ENCODE results near the gene SFT2D3.

DNA sequence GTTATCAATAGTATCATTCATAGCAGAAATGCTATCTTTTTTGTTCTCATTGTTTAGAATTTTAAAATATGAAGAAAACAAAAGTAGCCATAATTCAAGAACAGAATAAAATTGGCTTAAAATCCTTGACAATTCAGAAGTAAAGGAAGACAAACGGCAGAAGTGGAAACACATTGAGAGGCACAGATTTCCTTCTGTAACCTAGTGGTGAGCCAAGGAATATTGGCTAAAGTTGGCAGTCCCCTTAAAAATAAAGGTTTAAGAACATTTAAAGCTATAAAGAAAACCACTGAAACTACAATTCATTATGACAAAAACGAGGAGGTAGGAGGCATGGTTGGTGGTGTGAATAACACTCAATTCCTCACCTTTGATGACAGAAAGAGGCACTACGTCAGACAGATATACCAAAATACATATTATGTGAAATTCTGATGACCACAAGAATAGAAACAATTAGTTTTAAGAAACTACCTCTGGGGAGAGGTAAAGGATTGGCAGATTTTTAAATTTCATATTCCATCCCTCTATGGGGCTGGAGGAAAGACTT is 42.3 kb downstream of the SFT2D3 start:
- TF ChIP-seq, protein P1, sequence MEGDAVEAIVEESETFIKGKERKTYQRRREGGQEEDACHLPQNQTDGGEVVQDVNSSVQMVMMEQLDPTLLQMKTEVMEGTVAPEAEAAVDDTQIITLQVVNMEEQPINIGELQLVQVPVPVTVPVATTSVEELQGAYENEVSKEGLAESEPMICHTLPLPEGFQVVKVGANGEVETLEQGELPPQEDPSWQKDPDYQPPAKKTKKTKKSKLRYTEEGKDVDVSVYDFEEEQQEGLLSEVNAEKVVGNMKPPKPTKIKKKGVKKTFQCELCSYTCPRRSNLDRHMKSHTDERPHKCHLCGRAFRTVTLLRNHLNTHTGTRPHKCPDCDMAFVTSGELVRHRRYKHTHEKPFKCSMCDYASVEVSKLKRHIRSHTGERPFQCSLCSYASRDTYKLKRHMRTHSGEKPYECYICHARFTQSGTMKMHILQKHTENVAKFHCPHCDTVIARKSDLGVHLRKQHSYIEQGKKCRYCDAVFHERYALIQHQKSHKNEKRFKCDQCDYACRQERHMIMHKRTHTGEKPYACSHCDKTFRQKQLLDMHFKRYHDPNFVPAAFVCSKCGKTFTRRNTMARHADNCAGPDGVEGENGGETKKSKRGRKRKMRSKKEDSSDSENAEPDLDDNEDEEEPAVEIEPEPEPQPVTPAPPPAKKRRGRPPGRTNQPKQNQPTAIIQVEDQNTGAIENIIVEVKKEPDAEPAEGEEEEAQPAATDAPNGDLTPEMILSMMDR (IDR thresholded peaks at IDR 0.05): no peak
- TF ChIP-seq ZFX (IDR thresholded peaks at IDR 0.05; ENCODE audit: borderline replicate concordance): no peak

Data from 22Rv1 (cell line).